HG03520 (cell line): ENCODE measurements around the gene NINL.
"Not testable (repeated sequence)": the region's sequence is repeated elsewhere in the genome, so short reads cannot be mapped to it uniquely, and the experiment has no call there.

Source experiments
- ATAC-seq: cut with Tn5 transposase; IDR thresholded peaks from one replicate; pipeline ENCODE4 v1.9.1; 2021; ENCODE audit warnings: mild to moderate bottlenecking, moderate library complexity; ENCODE audit not compliant: unreplicated experiment

Gene NINL

GRCh38 chr20:25553819-25554296 lies 31.5 kb downstream of the NINL start:
- no peak for ATAC-seq

- no peak for ATAC-seq
These were observed 32.4 kb downstream of the NINL start for GRCh38 chr20:25552977-25553376.

- ATAC-seq = no peak
These were observed 33.7 kb downstream of the NINL start for GRCh38 chr20:25551413-25552215.

- ATAC-seq = not testable (repeated sequence)
These were observed 34.5 kb downstream of the NINL start for GRCh38 chr20:25550645-25551337.

- ATAC-seq = no peak
These were observed 35.4 kb downstream of the NINL start for GRCh38 chr20:25549843-25550477.

GRCh38 chr20:25549172-25549773 lies 36.1 kb downstream of the NINL start:
- no peak for ATAC-seq

- no peak for ATAC-seq
These were observed 36.7 kb downstream of the NINL start for GRCh38 chr20:25548613-25549086.

- no peak for ATAC-seq
These were observed 37.3 kb downstream of the NINL start for GRCh38 chr20:25547999-25548398.

GRCh38 chr20:25547063-25547462 lies 38.3 kb downstream of the NINL start:
- ATAC-seq = no peak

GRCh38 chr20:25546048-25546447 lies 39.3 kb downstream of the NINL start:
- no peak for ATAC-seq

GRCh38 chr20:25545171-25545570 lies 40.2 kb downstream of the NINL start:
- ATAC-seq = no peak

GRCh38 chr20:25544734-25545133 lies 40.6 kb downstream of the NINL start:
- no peak for ATAC-seq

GRCh38 chr20:25544311-25544710 lies 41.0 kb downstream of the NINL start:
- ATAC-seq = no peak

- ATAC-seq = no peak
These were observed 42.3 kb downstream of the NINL start for GRCh38 chr20:25543068-25543467.

GRCh38 chr20:25541676-25542075 lies 43.7 kb downstream of the NINL start:
- ATAC-seq = no peak

GRCh38 chr20:25539742-25540672 lies 45.3 kb downstream of the NINL start:
- peak; percentile 61 for ATAC-seq

- peak; percentile 76 for ATAC-seq
These were observed 46.3 kb downstream of the NINL start for GRCh38 chr20:25538838-25539665.

- no peak for ATAC-seq
These were observed 47.4 kb downstream of the NINL start for GRCh38 chr20:25537890-25538289.

- no peak for ATAC-seq
These were observed 49.6 kb downstream of the NINL start for GRCh38 chr20:25535762-25536161.
